HL-60/S4 (cell line): ENCODE measurements around the gene PLD6.

ENCODE experiments used
- in situ Hi-C: fragments of 300-500 bp; cut with MboI; formaldehyde crosslinking; loops from 2 replicates; pipeline ENCODE4 v1.14.3; 2022; ENCODE audit warnings: low sequenced_read_pairs

Gene PLD6

DNA sequence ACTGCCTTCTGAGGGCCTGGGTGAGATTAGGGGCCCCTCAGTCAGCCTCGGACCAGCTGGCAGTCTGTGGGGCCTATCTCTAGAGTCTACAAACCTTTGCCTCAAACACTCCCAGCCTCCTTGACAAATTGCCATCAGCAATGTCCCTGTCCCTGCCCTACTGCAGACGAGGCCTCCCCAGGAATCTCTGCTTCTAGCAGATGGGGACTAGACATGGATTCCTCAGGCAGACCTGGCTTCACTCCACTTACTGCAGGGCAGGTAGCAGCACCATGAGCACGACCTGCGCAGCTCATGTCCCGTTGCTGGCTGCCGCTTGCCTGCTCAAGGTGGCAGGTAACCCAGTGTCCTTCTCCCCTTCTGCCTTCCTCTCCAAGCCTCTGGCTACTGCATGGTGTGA is 49.1 kb downstream of the PLD6 start:
- in situ Hi-C loops = no loop called here

DNA sequence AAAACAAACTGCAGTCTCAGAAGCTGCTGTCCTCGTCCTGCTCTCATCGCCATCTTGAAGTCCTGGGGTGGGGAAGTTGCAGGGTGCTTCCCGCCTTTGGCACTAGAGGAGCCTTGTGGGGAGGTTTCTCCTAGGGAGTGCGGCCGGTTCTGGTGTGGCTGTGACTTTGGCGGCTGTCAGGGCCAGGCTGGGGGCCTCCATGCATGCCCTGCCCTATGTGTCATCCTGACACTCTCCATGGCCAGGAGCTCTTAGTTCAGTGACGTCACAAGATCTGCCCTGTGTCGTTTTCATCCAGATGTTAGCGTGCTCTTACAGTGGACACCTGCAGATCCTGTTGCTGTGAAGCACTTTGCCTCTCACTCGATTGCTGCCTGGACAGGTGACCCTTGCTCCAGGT is 49.6 kb downstream of the PLD6 start:
- in situ Hi-C loops = no loop called here

DNA sequence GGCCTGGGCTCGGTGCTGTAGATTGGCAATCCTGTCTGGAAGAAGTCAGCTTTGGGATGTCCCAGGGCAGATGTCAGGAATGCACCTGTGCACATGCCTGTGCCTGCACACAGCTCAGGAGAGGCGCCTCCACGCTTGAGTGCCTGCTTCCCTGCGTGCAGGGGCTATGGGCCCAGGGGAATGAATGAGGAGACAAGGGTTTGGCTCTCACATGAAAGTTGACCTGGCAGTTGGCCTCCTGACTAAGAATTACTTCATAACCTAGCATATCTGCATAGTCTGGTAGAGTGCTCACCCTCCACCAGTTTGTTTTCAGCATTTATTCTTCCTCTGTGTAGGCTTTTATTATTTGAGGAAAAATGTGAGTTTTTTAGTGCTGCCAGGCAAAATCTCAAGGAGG is 50.0 kb downstream of the PLD6 start:
- in situ Hi-C loops = no loop called here

DNA sequence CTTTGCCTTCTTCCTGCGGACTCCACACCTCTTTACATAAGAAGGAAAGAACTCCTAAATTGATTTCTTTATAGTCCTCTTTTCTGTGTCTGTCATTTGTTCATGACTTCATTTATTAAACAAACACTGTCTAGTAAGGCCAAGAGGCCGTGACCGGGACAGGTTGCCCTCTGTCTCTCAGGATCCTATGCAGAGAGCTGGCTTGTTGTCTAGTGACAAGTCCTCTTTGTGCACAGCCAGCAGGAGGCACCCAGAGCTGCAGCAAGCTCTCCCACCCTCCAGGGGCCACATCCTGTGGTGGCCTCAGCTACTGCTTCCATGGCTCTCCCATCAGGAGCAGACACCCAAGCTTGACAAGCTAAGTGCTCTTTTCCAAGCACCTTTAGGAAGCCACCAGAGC is 50.6 kb downstream of the PLD6 start:
- in situ Hi-C loops = no loop called here

DNA sequence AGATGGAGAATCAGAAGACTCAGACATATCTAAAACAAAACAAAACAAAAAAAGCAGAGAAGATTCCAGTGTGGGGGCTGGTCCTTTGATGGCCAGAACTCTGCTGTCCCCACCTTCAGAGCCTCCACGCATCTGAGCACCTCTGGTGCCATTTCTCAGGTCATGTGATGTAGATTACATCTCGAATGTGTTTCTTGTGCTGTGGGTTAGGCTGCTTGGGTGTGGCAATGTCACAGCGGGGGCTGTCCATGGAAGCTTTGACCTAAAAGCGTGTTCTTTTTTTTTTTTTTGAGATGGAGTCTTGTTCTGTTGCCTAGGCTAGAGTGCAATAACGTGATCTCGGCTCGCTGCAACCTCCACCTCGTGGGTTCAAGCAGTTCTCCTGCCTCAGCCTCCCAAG is 51.2 kb downstream of the PLD6 start:
- in situ Hi-C loops = no loop called here

DNA sequence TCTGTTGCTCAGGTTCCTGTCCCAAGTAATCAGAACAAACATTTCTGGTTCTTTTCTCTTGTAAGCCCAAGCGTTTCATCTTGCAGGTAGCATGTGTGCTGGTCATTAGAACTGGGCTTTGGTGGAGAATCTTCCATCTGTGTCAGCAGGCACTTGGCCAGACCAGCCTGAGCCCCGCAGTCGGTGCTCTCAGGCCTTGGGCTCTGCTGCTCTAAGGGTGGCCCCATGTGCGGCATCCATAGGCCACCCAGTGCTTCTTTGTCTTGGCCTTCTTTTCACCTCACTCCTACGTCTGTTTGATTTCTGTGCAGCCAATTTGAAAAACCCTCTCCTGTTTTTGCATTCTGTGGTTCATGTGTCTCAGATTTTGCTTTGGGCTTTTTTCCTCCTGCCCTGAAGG is 51.6 kb downstream of the PLD6 start:
- in situ Hi-C loops = no loop called here

DNA sequence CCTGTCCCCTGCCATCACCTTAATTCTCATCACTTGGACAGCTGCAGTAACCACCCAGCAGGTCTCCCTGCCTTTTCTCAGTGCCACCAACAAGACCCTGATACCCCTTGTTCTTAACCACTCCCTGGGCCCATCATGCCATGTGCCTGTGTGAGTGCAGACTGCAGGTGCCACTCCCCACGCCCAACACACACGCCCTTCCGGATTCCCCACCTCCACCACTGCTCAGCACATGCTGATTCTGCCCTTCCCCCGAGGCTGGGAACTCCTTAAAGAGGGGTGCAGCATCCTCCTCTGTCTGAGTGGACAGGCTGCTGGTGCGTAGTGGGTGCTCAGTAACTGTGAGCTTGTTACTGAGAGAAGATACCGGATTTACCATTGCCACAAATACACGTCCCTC is 52.4 kb downstream of the PLD6 start:
- in situ Hi-C loops = no loop called here

DNA sequence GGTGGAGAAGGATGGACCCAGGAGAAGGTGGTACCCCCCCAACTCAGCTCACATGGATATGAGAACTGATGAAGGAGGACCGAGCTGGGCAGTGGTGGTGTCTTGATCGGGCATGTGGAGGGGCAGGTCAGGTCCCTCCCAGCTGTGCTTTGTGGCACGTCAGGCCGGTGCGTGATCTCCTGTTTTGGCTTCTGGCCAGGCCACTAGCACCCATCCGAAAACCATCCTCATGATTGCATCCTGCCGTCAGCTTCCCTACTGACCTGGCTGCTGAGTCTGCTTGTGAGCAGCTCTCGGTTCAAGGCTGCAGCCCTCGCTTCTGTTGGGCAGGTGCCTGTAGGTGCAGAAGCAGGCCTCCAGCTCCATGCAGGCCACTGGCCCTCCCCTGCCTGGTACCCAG is 53.1 kb downstream of the PLD6 start:
- in situ Hi-C loops = no loop called here

DNA sequence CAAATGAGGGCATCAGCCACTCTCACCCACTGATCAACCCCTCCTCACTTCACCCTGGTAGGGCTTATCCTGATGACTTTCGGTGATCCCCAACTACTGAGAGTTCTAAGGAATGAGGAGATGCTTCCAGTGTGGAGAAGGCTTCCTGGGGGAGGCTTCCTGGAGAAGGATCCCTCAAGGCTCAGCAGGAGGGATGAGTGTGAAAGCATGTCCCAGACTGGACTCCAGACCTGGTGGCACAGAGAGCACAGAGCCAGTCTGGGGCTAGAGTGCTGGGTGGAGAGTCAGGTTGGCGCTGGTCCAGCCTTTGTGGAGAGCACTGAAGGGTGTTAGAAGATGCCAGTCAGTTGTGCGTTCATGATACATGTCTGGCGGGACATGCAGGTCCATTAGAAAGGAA is 53.7 kb downstream of the PLD6 start:
- in situ Hi-C loops = no loop called here

DNA sequence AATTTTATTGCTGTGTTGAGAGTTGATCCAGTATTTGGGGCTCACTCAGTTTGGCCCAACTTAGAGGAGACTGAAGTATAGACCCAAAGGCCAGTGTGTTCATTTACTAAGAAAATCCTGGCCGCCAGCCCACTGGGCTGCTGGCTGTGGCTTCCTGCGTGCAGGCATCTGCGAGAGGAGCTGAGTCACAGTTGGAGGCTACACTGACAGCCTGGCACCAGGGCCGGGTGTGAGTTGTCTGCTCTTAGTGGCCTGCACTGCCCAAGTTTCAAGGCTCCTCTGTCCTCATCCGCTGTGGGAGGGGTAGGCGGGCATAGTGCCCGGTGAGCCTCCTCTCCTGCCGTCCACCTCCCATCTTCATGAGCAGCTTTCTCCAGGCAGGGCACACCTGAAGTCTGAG is 54.2 kb downstream of the PLD6 start:
- in situ Hi-C loops = no loop called here

DNA sequence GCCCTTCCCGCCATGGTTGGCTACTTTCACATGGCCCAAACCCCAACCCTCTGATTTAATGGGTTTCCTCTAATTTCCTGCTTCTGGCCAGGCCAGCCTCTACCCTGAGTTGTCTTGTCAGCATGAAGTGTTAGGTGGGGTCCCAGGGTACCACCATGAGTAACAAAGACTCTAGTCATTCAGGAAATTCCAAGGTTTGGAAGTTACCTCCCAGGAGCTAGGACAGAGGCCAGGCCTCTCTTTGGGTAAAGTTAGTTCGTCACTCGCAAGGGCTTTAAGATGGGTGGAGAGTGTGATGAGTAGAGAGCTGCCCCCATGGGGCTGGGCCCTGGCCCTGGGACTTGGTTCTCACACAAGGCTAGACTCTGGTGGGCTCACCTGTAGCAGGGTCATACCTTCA is 54.6 kb downstream of the PLD6 start:
- in situ Hi-C loops = no loop called here

DNA sequence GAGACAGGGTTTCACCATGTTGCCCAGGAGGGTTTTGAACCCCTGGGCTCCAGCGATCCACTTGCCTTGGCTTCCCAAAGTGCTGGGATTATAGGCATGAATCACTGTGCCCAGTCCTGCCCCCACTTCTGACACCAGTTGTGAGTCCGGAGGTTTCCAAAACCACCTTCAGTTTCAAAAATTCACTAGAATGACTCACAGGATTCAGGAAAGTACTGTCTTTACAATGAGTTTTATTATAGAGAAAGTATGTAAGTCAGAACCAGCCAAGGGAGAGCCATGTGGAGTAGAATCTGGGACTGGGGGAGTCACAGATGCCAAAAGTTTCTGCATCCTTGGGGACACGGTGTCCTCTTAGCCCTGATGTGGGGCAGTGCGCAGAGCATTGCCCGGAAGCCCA is 55.1 kb downstream of the PLD6 start:
- in situ Hi-C loops = no loop called here
